Type B pancreatic cell (in vitro differentiated cells): ENCODE data around the gene CPED1. TPM values are rescaled to one million over a fixed set of nuclear protein-coding genes. Genes with fewer than 3 reads are reported as not detected.

Experiments
- DNase-seq: peaks from one replicate; pipeline ENCODE4 v3.0.0; 2021; ENCODE audit warnings: mixed read lengths; ENCODE audit not compliant: unreplicated experiment; ENCODE audit errors: extremely low spot score
- H3K27ac Mint-ChIP-seq: 2 replicates; pipeline ENCODE4 v1.8.0; 2021; ENCODE audit warnings: mild to moderate bottlenecking, mixed read lengths
- H3K27me3 Mint-ChIP-seq: 2 replicates; pipeline ENCODE4 v1.8.0; 2021; ENCODE audit warnings: mixed read lengths
- H3K36me3 Mint-ChIP-seq: 2 replicates; pipeline ENCODE4 v1.8.0; 2021; ENCODE audit warnings: mixed read lengths
- H3K4me1 Mint-ChIP-seq: one replicate; pipeline ENCODE4 v1.8.0; 2021; ENCODE audit warnings: mixed read lengths; ENCODE audit not compliant: unreplicated experiment
- H3K4me3 Mint-ChIP-seq: 2 replicates; pipeline ENCODE4 v1.8.0; 2021; ENCODE audit warnings: mild to moderate bottlenecking, mixed read lengths
- H3K9me3 Mint-ChIP-seq: 2 replicates; pipeline ENCODE4 v1.8.0; 2021; ENCODE audit warnings: mixed read lengths
- long read RNA-seq: library from polyadenylated mRNA; unstranded; transcript quantifications from one replicate; pipeline ENCODE4 v2.0.0, GENCODE V29; 2020
- total RNA-seq: library from RNA; stranded (reverse); gene quantifications from 2 replicates; pipeline ENCODE4 v1.2.1, GENCODE V29; 2021; ENCODE audit warnings: low replicate concordance
- TF ChIP-seq, protein P1 (sequence below): fragments of 200-600 bp; sonication (generic); conservative IDR thresholded peaks from 2 replicates; pipeline ENCODE4 v1.5.0; 2021; ENCODE audit warnings: antibody characterized with exemption, mild to moderate bottlenecking

CPED1 gene
- 0.88 and 45.4 TPM in 2 replicates for total RNA-seq
- long read RNA-seq, partial matches to known transcripts, result 1 of 5 reads
- long read RNA-seq, other reads (novel, unspliced or antisense), result 0 of 5 reads

DNA sequence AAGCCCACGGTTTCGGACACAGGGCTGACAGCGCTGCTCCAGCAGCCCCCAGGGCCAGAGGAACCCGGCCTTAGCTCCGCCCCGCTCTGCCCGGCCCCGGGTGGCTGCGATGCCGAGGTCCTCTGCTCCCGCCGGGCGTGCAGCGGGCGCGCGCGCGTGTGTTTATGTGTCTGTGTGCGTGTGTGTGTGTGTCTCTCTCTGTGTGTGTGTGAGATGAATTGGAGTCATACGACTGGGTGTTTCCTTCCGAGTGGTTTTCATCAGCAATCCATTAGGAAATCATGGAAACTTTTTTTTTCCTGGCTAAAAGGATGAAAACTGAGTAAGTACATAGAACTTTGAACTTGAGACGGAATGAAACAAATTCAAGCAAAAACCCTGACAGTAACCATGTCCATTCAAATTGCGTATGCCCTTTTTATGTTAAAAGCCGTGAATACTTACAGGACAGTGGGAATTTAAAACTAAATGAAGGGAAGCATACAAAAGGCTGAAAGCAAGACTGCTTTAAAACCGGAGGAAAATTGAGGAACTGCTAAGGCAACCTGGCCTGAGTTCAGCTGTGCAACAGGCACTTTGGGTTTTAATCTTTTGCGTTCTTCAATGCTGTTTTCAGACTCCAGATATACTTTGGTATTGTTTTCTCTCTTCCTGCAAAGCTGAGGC is at the start of gene CPED1:
Gene CPED1 (plus strand): TSS at position 121 of the 666 bp plus-strand sequence. CDS start 911 bp downstream, outside the sequence.
- TF ChIP-seq, protein P1, sequence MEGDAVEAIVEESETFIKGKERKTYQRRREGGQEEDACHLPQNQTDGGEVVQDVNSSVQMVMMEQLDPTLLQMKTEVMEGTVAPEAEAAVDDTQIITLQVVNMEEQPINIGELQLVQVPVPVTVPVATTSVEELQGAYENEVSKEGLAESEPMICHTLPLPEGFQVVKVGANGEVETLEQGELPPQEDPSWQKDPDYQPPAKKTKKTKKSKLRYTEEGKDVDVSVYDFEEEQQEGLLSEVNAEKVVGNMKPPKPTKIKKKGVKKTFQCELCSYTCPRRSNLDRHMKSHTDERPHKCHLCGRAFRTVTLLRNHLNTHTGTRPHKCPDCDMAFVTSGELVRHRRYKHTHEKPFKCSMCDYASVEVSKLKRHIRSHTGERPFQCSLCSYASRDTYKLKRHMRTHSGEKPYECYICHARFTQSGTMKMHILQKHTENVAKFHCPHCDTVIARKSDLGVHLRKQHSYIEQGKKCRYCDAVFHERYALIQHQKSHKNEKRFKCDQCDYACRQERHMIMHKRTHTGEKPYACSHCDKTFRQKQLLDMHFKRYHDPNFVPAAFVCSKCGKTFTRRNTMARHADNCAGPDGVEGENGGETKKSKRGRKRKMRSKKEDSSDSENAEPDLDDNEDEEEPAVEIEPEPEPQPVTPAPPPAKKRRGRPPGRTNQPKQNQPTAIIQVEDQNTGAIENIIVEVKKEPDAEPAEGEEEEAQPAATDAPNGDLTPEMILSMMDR, result no peak
- Mint-ChIP-seq H3K27ac (peak within 1 kb of the TSS; percentile 0), H3K36me3 (no peaks in the 10 kb centered on the region), H3K27me3 (peaks cover 36% of the 10 kb centered on the region), H3K4me3 (peak within 1 kb of the TSS; percentile 88), H3K9me3 (no peaks in the 10 kb centered on the region), H3K4me1 (peaks cover 25% of the 10 kb centered on the region)
- DNase-seq, result peak; percentile 77

DNA sequence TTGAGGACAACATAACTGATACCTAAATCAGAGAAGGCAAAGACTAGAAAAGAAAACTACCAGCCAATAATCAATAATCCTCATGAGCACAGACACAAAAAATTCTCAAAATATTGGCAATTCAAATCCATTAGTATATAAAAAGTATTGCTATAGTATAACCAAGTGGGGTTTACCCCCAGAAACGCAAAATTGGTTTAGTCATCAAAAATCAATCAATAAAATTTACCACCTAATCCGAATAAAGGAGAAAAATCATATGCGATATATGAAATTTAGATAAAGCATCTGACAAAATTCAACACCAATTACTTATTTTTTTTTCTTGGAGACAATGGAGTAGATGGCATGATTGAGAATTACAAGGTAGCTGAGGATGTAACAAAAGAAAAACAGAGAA is 49.2 kb upstream of the CPED1 start:
- TF ChIP-seq, protein P1, result no peak
- H3K4me3 Mint-ChIP-seq, result no peak overlapping the region
- H3K9me3 Mint-ChIP-seq, result no peaks in the 10 kb centered on the region
- DNase-seq, result no peak
- H3K4me1 Mint-ChIP-seq, result no peaks in the 10 kb centered on the region
- no peaks in the 10 kb centered on the region for H3K36me3 Mint-ChIP-seq
- no peak overlapping the region for H3K27ac Mint-ChIP-seq
- H3K27me3 Mint-ChIP-seq, result no peaks in the 10 kb centered on the region

DNA sequence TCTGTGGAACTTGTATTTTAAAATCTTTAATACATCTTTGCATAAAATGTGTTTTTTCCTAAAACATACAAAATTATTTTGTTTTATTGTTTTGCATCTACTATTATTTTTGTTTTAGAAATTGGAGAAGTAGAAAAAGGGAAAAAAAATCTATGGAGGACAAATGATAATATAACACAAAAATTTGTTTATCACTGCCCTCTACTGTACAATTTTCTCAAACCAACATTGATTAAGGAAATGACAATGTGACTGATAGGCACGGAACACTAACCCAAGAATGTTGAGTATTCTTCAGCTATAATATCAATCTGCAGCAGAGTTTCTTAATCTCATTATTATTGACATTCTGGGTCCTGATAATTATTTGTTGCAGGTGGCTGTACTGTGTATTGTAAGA is 47.4 kb upstream of the CPED1 start:
- Mint-ChIP-seq H3K27ac (no peak overlapping the region), H3K9me3 (no peaks in the 10 kb centered on the region), H3K4me3 (no peak overlapping the region)

DNA sequence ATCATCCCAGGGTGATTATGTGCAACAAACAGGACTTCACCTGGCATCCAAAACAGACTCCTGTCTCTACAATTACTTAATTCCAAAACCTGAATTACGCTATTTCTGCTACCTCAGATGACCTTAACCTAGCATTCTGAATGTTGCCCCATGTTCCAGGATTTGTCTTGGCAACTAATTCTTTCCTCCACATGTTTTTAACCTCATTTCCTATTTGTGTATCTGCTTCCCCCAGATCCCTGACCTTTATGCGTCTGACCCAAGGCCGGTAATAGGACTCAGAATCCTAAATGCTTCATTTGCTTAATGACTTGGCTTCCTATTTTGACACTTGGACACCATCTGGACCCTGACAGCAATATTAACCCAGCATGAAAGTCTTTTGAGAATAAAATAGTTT is 46.7 kb upstream of the CPED1 start:
- DNase-seq, result no peak
- H3K36me3 Mint-ChIP-seq, result no peaks in the 10 kb centered on the region
- H3K9me3 Mint-ChIP-seq, result no peaks in the 10 kb centered on the region
- H3K27me3 Mint-ChIP-seq, result no peaks in the 10 kb centered on the region
- no peak overlapping the region for H3K4me3 Mint-ChIP-seq
- H3K27ac Mint-ChIP-seq, result no peak overlapping the region
- H3K4me1 Mint-ChIP-seq, result peaks cover 5% of the 10 kb centered on the region
- TF ChIP-seq, protein P1, result no peak

More for the DNA sequence above, 47.4 kb upstream of the CPED1 start:
- TF ChIP-seq, protein P1, result peak; percentile 42
- Mint-ChIP-seq H3K27me3 (no peaks in the 10 kb centered on the region), H3K4me1 (peaks cover 5% of the 10 kb centered on the region), H3K36me3 (no peaks in the 10 kb centered on the region)
- DNase-seq, result no peak

DNA sequence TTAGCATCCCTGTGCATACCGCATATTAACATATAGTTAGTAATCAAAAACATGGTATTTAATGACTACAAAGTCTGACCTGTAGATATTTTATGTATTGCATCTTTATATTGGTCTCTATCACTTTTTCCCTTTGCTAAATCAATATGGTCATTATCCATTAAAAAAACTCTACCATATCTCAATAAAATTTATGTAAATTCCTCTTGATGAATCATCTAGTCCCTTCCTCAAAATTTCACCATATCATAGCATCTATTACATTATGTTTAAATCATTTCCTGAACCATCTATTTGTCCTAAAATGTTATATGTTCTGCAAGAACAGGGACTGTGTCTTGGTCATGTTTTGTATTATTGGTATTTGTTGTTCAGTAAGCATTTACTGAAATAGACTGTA is 45.6 kb upstream of the CPED1 start:
- H3K27ac Mint-ChIP-seq, result no peak overlapping the region
- H3K36me3 Mint-ChIP-seq, result no peaks in the 10 kb centered on the region
- no peaks in the 10 kb centered on the region for H3K27me3 Mint-ChIP-seq
- TF ChIP-seq, protein P1, result no peak
- H3K4me3 Mint-ChIP-seq, result no peak overlapping the region
- no peak for DNase-seq
- peaks cover 5% of the 10 kb centered on the region for H3K4me1 Mint-ChIP-seq
- no peaks in the 10 kb centered on the region for H3K9me3 Mint-ChIP-seq
